ENCODE data around the gene SOCS7.

SOCS7 gene

DNA sequence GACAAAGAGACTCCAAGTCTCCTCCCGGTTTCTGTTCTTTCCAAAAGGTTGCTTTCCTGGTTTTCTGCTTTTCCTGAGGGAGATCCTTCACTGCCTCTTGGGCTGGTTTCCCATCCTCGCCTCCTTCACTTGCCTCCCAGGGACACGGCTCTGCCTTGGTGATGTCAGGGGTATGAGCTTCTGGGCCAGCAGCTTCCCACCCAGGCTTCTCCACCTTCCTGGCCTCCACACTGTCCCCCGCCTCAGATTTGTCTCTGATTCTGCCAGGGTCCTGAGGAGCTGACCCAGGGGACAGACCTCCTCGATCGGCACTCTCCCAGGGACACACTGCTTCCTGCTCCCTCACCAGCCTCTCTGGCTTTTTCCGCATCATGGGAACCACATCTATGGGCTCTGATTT, 22.4 kb upstream of the SOCS7 start:
- DNase-seq (ENCODE audit: low read depth, low spot score) = no peak

GRCh38 chr17:38329808-38330730, 21.6 kb upstream of the SOCS7 start:
- in situ Hi-C loops (cut with HindIII; ENCODE audit: low sequenced_read_pairs) = no loop called here
- DNase-seq (ENCODE audit: low read depth, low spot score) = no peak
- no peak for TF ChIP-seq CTCF (IDR thresholded peaks at IDR 0.05; ENCODE audit: low read depth, low read length)
- H3K4me3 ChIP-seq (ENCODE audit: low read depth, low read length) = no peak overlapping the region

More for the DNA sequence above, 22.4 kb upstream of the SOCS7 start:
- TF ChIP-seq CTCF (IDR thresholded peaks at IDR 0.05; ENCODE audit: low read depth, low read length) = no peak
- in situ Hi-C loops (cut with HindIII; ENCODE audit: low sequenced_read_pairs) = no loop called here
- H3K4me3 ChIP-seq (ENCODE audit: low read depth, low read length) = no peak overlapping the region

GRCh38 chr17:38330941-38331411, 20.7 kb upstream of the SOCS7 start:
- in situ Hi-C loops (cut with HindIII; ENCODE audit: low sequenced_read_pairs) = no loop called here
- H3K4me3 ChIP-seq (ENCODE audit: low read depth, low read length) = no peak overlapping the region
- TF ChIP-seq CTCF (IDR thresholded peaks at IDR 0.05; ENCODE audit: low read depth, low read length) = no peak
- no peak for DNase-seq (ENCODE audit: low read depth, low spot score)

DNA sequence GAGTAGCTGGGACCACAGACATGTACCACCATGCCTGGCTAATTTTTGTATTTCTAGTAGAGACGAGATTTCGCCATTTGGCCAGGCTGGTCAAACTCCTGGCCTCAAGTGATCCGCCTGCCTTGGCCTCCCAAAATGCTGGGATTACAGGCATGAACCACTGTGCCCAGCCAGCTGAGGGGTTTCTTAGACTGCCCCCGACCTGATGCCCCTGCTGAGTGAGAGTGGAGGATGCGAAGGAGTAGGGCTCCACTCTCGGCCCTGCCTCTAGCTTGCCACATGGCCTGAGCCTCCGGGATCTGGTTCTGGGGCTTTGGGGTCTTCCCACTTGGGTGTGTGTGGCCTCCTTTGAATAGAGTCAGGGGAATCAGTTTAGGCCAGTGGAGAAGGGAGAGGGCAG, 18.9 kb upstream of the SOCS7 start:
- in situ Hi-C loops (cut with HindIII; ENCODE audit: low sequenced_read_pairs) = no loop called here
- TF ChIP-seq CTCF (IDR thresholded peaks at IDR 0.05; ENCODE audit: low read depth, low read length) = no peak
- DNase-seq (ENCODE audit: low read depth, low spot score) = no peak
- H3K4me3 ChIP-seq (ENCODE audit: low read depth, low read length) = no peak overlapping the region

- no peak for DNase-seq (ENCODE audit: low read depth, low spot score)
- TF ChIP-seq CTCF (IDR thresholded peaks at IDR 0.05; ENCODE audit: low read depth, low read length) = peak; percentile 73
- in situ Hi-C loops (cut with HindIII; ENCODE audit: low sequenced_read_pairs) = no loop called here
- no peak overlapping the region for H3K4me3 ChIP-seq (ENCODE audit: low read depth, low read length)
Measured at GRCh38 chr17:38333635-38334295, 17.9 kb upstream of the SOCS7 start.

DNA sequence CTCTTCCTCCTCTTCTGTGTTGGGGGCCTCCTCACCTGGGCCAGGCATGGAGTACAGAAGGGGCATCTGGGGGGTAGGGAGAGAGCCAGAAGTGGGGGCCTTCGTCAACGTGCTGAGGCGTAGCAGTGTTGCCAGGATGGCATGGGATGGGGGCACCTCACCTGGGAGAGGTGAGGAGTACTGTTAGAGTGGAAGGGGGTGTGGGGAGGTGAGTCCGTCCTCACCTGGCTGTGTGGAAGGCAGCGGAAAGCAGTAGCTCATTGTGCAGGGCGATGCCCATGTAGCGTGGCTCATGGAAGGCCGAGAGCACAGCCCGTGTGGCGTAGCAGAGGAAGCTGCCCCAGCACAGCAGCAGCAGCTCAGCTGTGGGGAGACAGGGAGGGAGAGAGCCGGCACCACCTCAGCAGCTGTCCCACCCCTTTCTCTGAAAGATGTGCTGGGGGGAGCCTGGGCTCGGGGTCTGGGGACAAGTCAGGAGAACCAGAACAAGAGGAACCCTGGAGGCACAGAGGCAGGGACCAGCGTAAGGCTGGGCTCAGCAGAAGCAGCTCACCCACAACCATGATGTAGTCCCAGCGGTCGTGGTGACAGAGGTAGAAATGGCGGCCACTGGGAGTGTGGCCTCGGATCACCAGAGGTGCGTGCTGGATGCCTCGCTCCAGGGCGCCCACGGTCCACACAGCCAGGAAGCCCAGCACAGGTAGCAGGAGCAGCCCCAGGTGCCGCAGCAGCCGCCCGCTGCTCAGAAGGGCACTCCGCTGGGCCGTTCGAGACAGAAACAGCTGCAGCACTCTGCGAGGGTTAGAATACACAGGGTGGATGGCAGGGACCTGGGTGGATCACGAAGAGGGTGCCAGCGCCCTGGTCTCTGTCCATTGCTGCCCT, 16.9 kb upstream of the SOCS7 start:
- in situ Hi-C loops (cut with HindIII; ENCODE audit: low sequenced_read_pairs) = no loop called here
- no peak for DNase-seq (ENCODE audit: low read depth, low spot score)
- no peak for TF ChIP-seq CTCF (IDR thresholded peaks at IDR 0.05; ENCODE audit: low read depth, low read length)
- no peak overlapping the region for H3K4me3 ChIP-seq (ENCODE audit: low read depth, low read length)
